Measurements from ENCODE around the gene DGCR2.

Gene DGCR2

GRCh38 chr22:18999416-18999815, 122.8 kb downstream of the DGCR2 start:
- no peak for TF ChIP-seq CTCF (IDR thresholded peaks at IDR 0.05; ENCODE audit: insufficient read depth, missing control alignments)
- no peak for DNase-seq (ENCODE audit: insufficient read length, low spot score)
- no peak for FAIRE-seq

GRCh38 chr22:18999008-18999407, 123.2 kb downstream of the DGCR2 start:
- TF ChIP-seq CTCF (IDR thresholded peaks at IDR 0.05; ENCODE audit: insufficient read depth, missing control alignments), result no peak
- FAIRE-seq, result no peak
- no peak for DNase-seq (ENCODE audit: insufficient read length, low spot score)

- no peak for DNase-seq (ENCODE audit: insufficient read length, low spot score)
- FAIRE-seq, result no peak
- TF ChIP-seq CTCF (IDR thresholded peaks at IDR 0.05; ENCODE audit: insufficient read depth, missing control alignments), result no peak
These were observed 124.3 kb downstream of the DGCR2 start for GRCh38 chr22:18997925-18998315.

- TF ChIP-seq CTCF (IDR thresholded peaks at IDR 0.05; ENCODE audit: insufficient read depth, missing control alignments), result no peak
- no peak for DNase-seq (ENCODE audit: insufficient read length, low spot score)
- FAIRE-seq, result no peak
These were observed 124.8 kb downstream of the DGCR2 start for GRCh38 chr22:18997306-18997924.

GRCh38 chr22:18996376-18996900, 125.8 kb downstream of the DGCR2 start:
- DNase-seq (ENCODE audit: insufficient read length, low spot score), result no peak
- no peak for FAIRE-seq
- TF ChIP-seq CTCF (IDR thresholded peaks at IDR 0.05; ENCODE audit: insufficient read depth, missing control alignments), result no peak

- DNase-seq (ENCODE audit: insufficient read length, low spot score) (no peak), FAIRE-seq (no peak)
- no peak for TF ChIP-seq CTCF (IDR thresholded peaks at IDR 0.05; ENCODE audit: insufficient read depth, missing control alignments)
These were observed 126.9 kb downstream of the DGCR2 start for GRCh38 chr22:18995327-18995711.

GRCh38 chr22:18994701-18995326, 127.4 kb downstream of the DGCR2 start:
- FAIRE-seq, result no peak
- no peak for TF ChIP-seq CTCF (IDR thresholded peaks at IDR 0.05; ENCODE audit: insufficient read depth, missing control alignments)
- DNase-seq (ENCODE audit: insufficient read length, low spot score), result no peak
